ENCODE data around the gene PLXNA2. TPM values are rescaled to one million over a fixed set of nuclear protein-coding genes. Genes with fewer than 3 reads are reported as not detected.

PLXNA2 gene
- total and polyA plus RNA-seq, 2 of the 8 experiments (the other 6 are each of a cell fraction or from before 2014, with no cell fraction given) = 0.33 to 1.5 TPM

DNA sequence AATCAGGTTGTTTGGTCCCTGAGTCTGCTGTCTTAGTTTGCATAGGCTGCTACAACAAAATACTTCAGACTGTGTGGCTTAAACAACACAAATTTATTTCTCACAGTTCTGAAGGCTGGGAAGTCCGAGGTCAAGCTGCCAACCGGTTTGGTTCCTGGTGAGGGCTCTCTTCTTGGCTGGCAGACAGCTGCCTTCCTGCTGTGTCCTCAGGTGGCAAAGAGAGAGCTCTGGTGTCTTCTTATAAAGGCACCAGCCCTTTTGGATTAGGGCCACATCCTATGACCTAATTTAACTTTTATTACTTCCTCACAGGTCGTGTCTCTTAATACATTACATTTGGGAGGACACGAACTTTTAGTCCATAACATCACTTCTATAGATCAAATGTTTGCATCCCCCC is 243.7 kb downstream of the PLXNA2 start:
- H3K14ac ChIP-seq (ENCODE audit: insufficient read length) = no peak overlapping the region
- no peak overlapping the region for H4K5ac ChIP-seq (ENCODE audit: insufficient read length, low read depth, low read length)
- no peak overlapping the region for H3K9ac ChIP-seq (replicated peaks in 1 of 4; ENCODE audit: extremely low read depth in 1 of 4, low read depth in 3 of 4, low read length in 3 of 4)
- no peaks in the 10 kb centered on the region for H3K36me3 ChIP-seq (ENCODE audit: control insufficient read depth in 2 of 4, insufficient read depth in 4 of 4, low read length in 3 of 4)
- no peak overlapping the region for H3K18ac ChIP-seq (ENCODE audit: extremely low read depth, low read length)
- FAIRE-seq (no peak), DNase-seq (ENCODE audit: low read depth in 1 of 2, low spot score in 2 of 2) (no peak)
- no peak overlapping the region for H2BK12ac ChIP-seq (ENCODE audit: low read depth, low read length)
- no peak overlapping the region for H3K27ac ChIP-seq (ENCODE audit: low read depth, low read length)
- WGBS, 2 experiments (ENCODE audit: extremely low coverage in 1 of 2, insufficient coverage in 1 of 2, insufficient read length in 1 of 2, insufficient replicate concordance in 2 of 2, low coverage in 1 of 2, low lambda C conversion rate in 2 of 2, missing lambda C conversion rate in 1 of 2) = 91% methylated on average over 4 of the region's 4 CpGs; no CpG with 5 or more reads in 1 of the 2 experiments
- H3K79me2 ChIP-seq (ENCODE audit: control insufficient read depth in 1 of 2, insufficient read depth in 2 of 2, low read length in 2 of 2) = no peaks in the 10 kb centered on the region
- no peak overlapping the region for H2AFZ ChIP-seq (ENCODE audit: low read length)
- H2BK5ac ChIP-seq (ENCODE audit: low read depth, low read length) = no peak overlapping the region
- H3K4me2 ChIP-seq (ENCODE audit: insufficient read depth in 1 of 2, low read depth in 2 of 2, low read length in 2 of 2) = no peak overlapping the region
- H4K8ac ChIP-seq (ENCODE audit: extremely low read depth, insufficient read depth, low read length) = no peak overlapping the region
- H2BK15ac ChIP-seq (ENCODE audit: low read length) = no peak overlapping the region
- H2BK120ac ChIP-seq (replicated peaks; ENCODE audit: low read depth, low read length) = no peak overlapping the region
- no peaks in the 10 kb centered on the region for H3K79me1 ChIP-seq (ENCODE audit: low read depth, low read length)
- H3K23me2 ChIP-seq (ENCODE audit: low read depth, low read length) = no peaks in the 10 kb centered on the region
- no peak overlapping the region for H3K56ac ChIP-seq (replicated peaks; ENCODE audit: insufficient read length, low read depth, low read length)
- POLR2A ChIA-PET (ENCODE audit: partially characterized antibody) = no interaction called here
- H3K4ac ChIP-seq (replicated peaks; ENCODE audit: insufficient read length, low read depth, low read length) = no peak overlapping the region
- H4K20me1 ChIP-seq (replicated peaks in 1 of 2; ENCODE audit: control insufficient read depth in 1 of 2, insufficient read depth in 2 of 2, low read length in 2 of 2) = no peaks in the 10 kb centered on the region
- H4K91ac ChIP-seq (replicated peaks; ENCODE audit: insufficient read length, low read length) = no peak overlapping the region
- peaks cover 0 to 9% (median 6%) of the 10 kb centered on the region in 4 experiments; a peak in 6 of 7 replicates for H3K4me1 ChIP-seq (replicated peaks in 1 of 4; ENCODE audit: control insufficient read depth in 3 of 4, insufficient read depth in 4 of 4, low read length in 3 of 4)
- no peak overlapping the region for H3K23ac ChIP-seq (ENCODE audit: insufficient read length)
- H2AK5ac ChIP-seq (ENCODE audit: low read depth, low read length) = no peak overlapping the region
- H2BK20ac ChIP-seq (ENCODE audit: low read length) = no peak overlapping the region
- H3K9me3 ChIP-seq (ENCODE audit: insufficient read depth in 2 of 2, low read depth in 1 of 2, low read length in 1 of 2) = peaks cover 0 to 3% of the 10 kb centered on the region in 2 experiments; a peak in 1 of 4 replicates
- no peaks in the 10 kb centered on the region; a peak in 1 of 7 replicates for H3K27me3 ChIP-seq (replicated peaks in 1 of 4; ENCODE audit: control insufficient read depth in 3 of 4, extremely low read depth in 1 of 4, insufficient read depth in 3 of 4, low read length in 3 of 4)
- CTCF ChIA-PET (ENCODE audit: partially characterized antibody) = interaction anchor here (0.7 to 4.1 kb wide), 9 partner anchors 19 to 1633 kb away, joined by 3 to 39 read pairs (median 3); partner anchors contain the start of gene PLXNA2
- no peak overlapping the region for H3K4me3 ChIP-seq (ENCODE audit: extremely low read depth in 1 of 4, insufficient read depth in 2 of 4, low read depth in 3 of 4, low read length in 4 of 4)
- no peak for TF ChIP-seq RNF2 (IDR thresholded peaks at IDR 0.05; ENCODE audit: borderline replicate concordance, low read depth, low read length, missing control alignments, poor library complexity, severe bottlenecking)
- no peak for TF ChIP-seq KDM5A (IDR thresholded peaks at IDR 0.05; ENCODE audit: low read length)
- no peak for TF ChIP-seq KDM4A (IDR thresholded peaks at IDR 0.05; ENCODE audit: low read depth, low read length, severe bottlenecking)
- no peak for TF ChIP-seq SP2 (IDR thresholded peaks at IDR 0.05; ENCODE audit: low read length)
